Measurements from ENCODE around the gene BPIFB6.

The BPIFB6 gene

DNA sequence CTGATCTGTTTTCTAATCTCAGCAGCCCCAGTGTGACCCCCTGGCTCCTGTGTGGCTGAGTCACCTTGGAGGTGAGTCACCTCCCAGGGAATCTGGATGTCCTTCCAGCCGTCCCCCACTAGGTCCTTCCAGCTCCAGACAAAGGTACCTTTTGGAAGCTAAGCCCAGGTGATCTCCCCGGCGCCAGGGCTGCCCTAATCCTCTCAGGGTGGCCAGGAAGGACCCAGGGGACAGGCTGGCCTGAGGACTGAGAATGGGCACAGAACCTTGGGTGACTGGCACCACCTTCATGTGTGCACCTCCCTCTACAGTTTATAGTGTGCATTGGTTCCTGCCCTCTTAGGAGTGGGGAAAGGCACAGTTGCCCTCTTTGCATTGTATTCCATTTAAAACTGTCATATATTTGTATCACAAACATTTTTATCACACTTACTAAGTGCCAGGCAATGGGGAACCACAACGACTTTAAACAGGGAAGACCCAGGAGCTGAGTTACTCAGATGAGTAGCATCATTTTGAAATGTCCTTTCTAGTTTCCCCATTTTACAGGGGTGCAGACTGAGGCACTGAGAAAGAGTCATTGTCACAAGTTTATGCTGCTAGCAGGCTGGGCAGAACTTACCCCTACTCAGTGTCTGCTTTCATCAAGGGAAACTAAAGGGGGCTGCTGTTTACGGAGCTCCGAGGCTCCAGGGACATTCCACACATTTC is 45.4 kb downstream of the BPIFB6 start:
- no peaks in the 10 kb centered on the region for H3K27me3 ChIP-seq (ENCODE audit: insufficient read depth, low read length, poor library complexity, severe bottlenecking)
- no peak overlapping the region for H2AFZ ChIP-seq (ENCODE audit: low read length)
- H3K36me3 ChIP-seq (ENCODE audit: insufficient read depth, low read length) = no peaks in the 10 kb centered on the region
- H3K4me2 ChIP-seq (ENCODE audit: low read depth, low read length, poor library complexity, severe bottlenecking) = no peak overlapping the region
- H4K20me1 ChIP-seq (ENCODE audit: insufficient read depth, low read length, poor library complexity, severe bottlenecking) = no peaks in the 10 kb centered on the region
- no peaks in the 10 kb centered on the region for H3K9me3 ChIP-seq (ENCODE audit: insufficient read depth, low read depth, low read length)
- H3K9me2 ChIP-seq (replicated peaks; ENCODE audit: low read depth, low read length) = no peaks in the 10 kb centered on the region
- H3K79me2 ChIP-seq (ENCODE audit: insufficient read depth, low read length) = no peaks in the 10 kb centered on the region
- no peaks in the 10 kb centered on the region for H3F3A ChIP-seq (ENCODE audit: low read depth)
- H3K9ac ChIP-seq (ENCODE audit: low read depth, low read length, poor library complexity, severe bottlenecking) = no peak overlapping the region
- H3K4me3 ChIP-seq (ENCODE audit: low read length, poor library complexity, severe bottlenecking) = no peak overlapping the region
- no peaks in the 10 kb centered on the region for H3K4me1 ChIP-seq (ENCODE audit: insufficient read depth, low read length, poor library complexity, severe bottlenecking)
- TF ChIP-seq EZH2phosphoT487 (IDR thresholded peaks at IDR 0.05; ENCODE audit: borderline replicate concordance) (no peak), CTCF (conservative IDR thresholded peaks at IDR 0.05; ENCODE audit: low read length) (peak; percentile 82)

- Histone ChIP-seq H3K9me3 (ENCODE audit: insufficient read depth, low read depth, low read length) (no peaks in the 10 kb centered on the region), H4K20me1 (ENCODE audit: insufficient read depth, low read length, poor library complexity, severe bottlenecking) (no peaks in the 10 kb centered on the region), H3K9me2 (replicated peaks; ENCODE audit: low read depth, low read length) (no peaks in the 10 kb centered on the region), H3K4me2 (ENCODE audit: low read depth, low read length, poor library complexity, severe bottlenecking) (no peak within 1 kb of the TSS), H3K79me2 (ENCODE audit: insufficient read depth, low read length) (no peaks in the 10 kb centered on the region), H3F3A (ENCODE audit: low read depth) (no peaks in the 10 kb centered on the region), H3K4me1 (ENCODE audit: insufficient read depth, low read length, poor library complexity, severe bottlenecking) (no peaks in the 10 kb centered on the region), H3K4me3 (ENCODE audit: low read length, poor library complexity, severe bottlenecking) (no peak within 1 kb of the TSS), H3K36me3 (ENCODE audit: insufficient read depth, low read length) (no peaks in the 10 kb centered on the region), H2AFZ (ENCODE audit: low read length) (no peak within 1 kb of the TSS), H3K27me3 (ENCODE audit: insufficient read depth, low read length, poor library complexity, severe bottlenecking) (no peaks in the 10 kb centered on the region), H3K9ac (ENCODE audit: low read depth, low read length, poor library complexity, severe bottlenecking) (no peak within 1 kb of the TSS)
- TF ChIP-seq EZH2phosphoT487 (IDR thresholded peaks at IDR 0.05; ENCODE audit: borderline replicate concordance) (no peak), CTCF (conservative IDR thresholded peaks at IDR 0.05; ENCODE audit: low read length) (no peak)
Observed at GRCh38 chr20:33079259-33079658, 47.8 kb downstream of the BPIFB6 start, which contains the start of gene BPIFB4. Gene BPIFB4, plus strand, starts transcription at chr20:33079643. Its CDS starts 1,884 bp downstream, at chr20:33081527.

GRCh38 chr20:33081411-33082154 is 50.1 kb downstream of the BPIFB6 start:
- Histone ChIP-seq H3K4me1 (ENCODE audit: insufficient read depth, low read length, poor library complexity, severe bottlenecking) (no peaks in the 10 kb centered on the region), H3K9me3 (ENCODE audit: insufficient read depth, low read depth, low read length) (no peaks in the 10 kb centered on the region), H3K9me2 (replicated peaks; ENCODE audit: low read depth, low read length) (no peaks in the 10 kb centered on the region), H4K20me1 (ENCODE audit: insufficient read depth, low read length, poor library complexity, severe bottlenecking) (no peaks in the 10 kb centered on the region), H3F3A (ENCODE audit: low read depth) (no peaks in the 10 kb centered on the region), H2AFZ (ENCODE audit: low read length) (no peak overlapping the region), H3K27me3 (ENCODE audit: insufficient read depth, low read length, poor library complexity, severe bottlenecking) (no peaks in the 10 kb centered on the region), H3K4me3 (ENCODE audit: low read length, poor library complexity, severe bottlenecking) (no peak overlapping the region), H3K36me3 (ENCODE audit: insufficient read depth, low read length) (no peaks in the 10 kb centered on the region), H3K79me2 (ENCODE audit: insufficient read depth, low read length) (no peaks in the 10 kb centered on the region), H3K4me2 (ENCODE audit: low read depth, low read length, poor library complexity, severe bottlenecking) (no peak overlapping the region), H3K9ac (ENCODE audit: low read depth, low read length, poor library complexity, severe bottlenecking) (no peak overlapping the region)
- TF ChIP-seq CTCF (conservative IDR thresholded peaks at IDR 0.05; ENCODE audit: low read length) (no peak), EZH2phosphoT487 (IDR thresholded peaks at IDR 0.05; ENCODE audit: borderline replicate concordance) (no peak)

All from Loucy (cell line).